Natural killer cell treated with Interleukin-12 subunit alpha and Interleukin-12 subunit beta and Interleukin-15 and Interleukin-18, amount 100 ng/mL, for 72 hours (primary cell): ENCODE results near the gene RHCG. TPM values are rescaled to one million over a fixed set of nuclear protein-coding genes. Genes with fewer than 3 reads are reported as not detected.

Experiments used
- ATAC-seq, 2 donors: fragments of 150-1000 bp; cut with Tn5 transposase in 1 of 2; sonication (Bioruptor Pico), chemical (Tn5 transposase) in 1 of 2; 2 replicates each; pipeline ENCODE4 v1.10.0; 2021
- DNase-seq: peaks from one replicate; pipeline ENCODE4 v3.0.0; 2022; ENCODE audit warnings: low spot score
- H3K27ac Mint-ChIP-seq, 2 donors: 1 replicate in 1 of 2; 2 replicates in 1 of 2; pipeline ENCODE4 v1.8.0; 2022; ENCODE audit warnings: mixed read lengths in 2 of 2, mild to moderate bottlenecking in 1 of 2, moderate library complexity in 1 of 2
- H3K27me3 Mint-ChIP-seq, 2 donors: 1 replicate in 1 of 2; 2 replicates in 1 of 2; pipeline ENCODE4 v1.8.0; 2022; ENCODE audit warnings: mixed read lengths in 2 of 2
- H3K36me3 Mint-ChIP-seq: one replicate; pipeline ENCODE4 v1.8.0; 2022; ENCODE audit warnings: mixed read lengths
- H3K4me1 Mint-ChIP-seq, 2 donors: 1 replicate in 1 of 2; 2 replicates in 1 of 2; pipeline ENCODE4 v1.8.0; 2022; ENCODE audit warnings: low read depth in 2 of 2, mixed read lengths in 2 of 2, mild to moderate bottlenecking in 1 of 2
- H3K4me3 Mint-ChIP-seq: one replicate; pipeline ENCODE4 v1.8.0; 2022; ENCODE audit warnings: mixed read lengths
- H3K9me3 Mint-ChIP-seq: 2 replicates; pipeline ENCODE4 v1.8.0; 2022; ENCODE audit warnings: mixed read lengths
- total RNA-seq, 2 donors: library from RNA; stranded (reverse); gene quantifications; one replicate each; pipeline ENCODE4 v1.2.3, GENCODE V29; 2022

RHCG gene
- total RNA-seq, 2 donors from 2014 or later = not detected

- DNase-seq = no peak
- Mint-ChIP-seq H3K4me1 (peaks cover 0 to 4% of the 10 kb centered on the region in 2 donors), H3K27me3 (peaks cover 22 to 28% of the 10 kb centered on the region in 2 donors), H3K27ac (no peak overlapping the region), H3K36me3 (no peaks in the 10 kb centered on the region), H3K4me3 (no peak overlapping the region), H3K9me3 (no peaks in the 10 kb centered on the region)
- no peak for ATAC-seq
Observed at GRCh38 chr15:89441295-89441812, 55.0 kb downstream of the RHCG start.

DNA sequence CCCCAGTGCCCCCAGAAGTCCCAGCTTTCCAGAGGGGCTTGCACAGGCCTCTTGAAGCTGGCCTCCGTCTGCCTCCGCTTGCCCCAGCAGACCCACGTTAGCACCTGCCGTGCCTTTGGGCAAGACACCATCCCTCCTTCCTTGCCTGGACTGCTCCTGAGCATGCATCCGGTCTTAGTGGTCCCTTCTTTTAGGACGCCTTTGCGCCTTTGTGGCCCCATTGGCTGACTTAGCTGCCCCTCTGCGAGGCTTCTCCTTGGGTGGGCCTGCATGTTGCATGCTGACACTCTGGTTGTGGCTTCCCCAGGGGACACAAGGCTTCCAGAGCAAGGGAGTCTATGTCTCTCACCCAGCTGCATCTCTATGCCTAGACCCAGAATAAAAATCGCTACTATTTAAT, 56.6 kb downstream of the RHCG start:
- Mint-ChIP-seq H3K27ac (no peak overlapping the region), H3K9me3 (no peaks in the 10 kb centered on the region), H3K27me3 (peaks cover 15 to 26% of the 10 kb centered on the region in 2 donors), H3K36me3 (no peaks in the 10 kb centered on the region), H3K4me3 (no peak overlapping the region), H3K4me1 (peaks cover 0 to 4% of the 10 kb centered on the region in 2 donors)
- no peak for DNase-seq
- ATAC-seq = no peak

DNA sequence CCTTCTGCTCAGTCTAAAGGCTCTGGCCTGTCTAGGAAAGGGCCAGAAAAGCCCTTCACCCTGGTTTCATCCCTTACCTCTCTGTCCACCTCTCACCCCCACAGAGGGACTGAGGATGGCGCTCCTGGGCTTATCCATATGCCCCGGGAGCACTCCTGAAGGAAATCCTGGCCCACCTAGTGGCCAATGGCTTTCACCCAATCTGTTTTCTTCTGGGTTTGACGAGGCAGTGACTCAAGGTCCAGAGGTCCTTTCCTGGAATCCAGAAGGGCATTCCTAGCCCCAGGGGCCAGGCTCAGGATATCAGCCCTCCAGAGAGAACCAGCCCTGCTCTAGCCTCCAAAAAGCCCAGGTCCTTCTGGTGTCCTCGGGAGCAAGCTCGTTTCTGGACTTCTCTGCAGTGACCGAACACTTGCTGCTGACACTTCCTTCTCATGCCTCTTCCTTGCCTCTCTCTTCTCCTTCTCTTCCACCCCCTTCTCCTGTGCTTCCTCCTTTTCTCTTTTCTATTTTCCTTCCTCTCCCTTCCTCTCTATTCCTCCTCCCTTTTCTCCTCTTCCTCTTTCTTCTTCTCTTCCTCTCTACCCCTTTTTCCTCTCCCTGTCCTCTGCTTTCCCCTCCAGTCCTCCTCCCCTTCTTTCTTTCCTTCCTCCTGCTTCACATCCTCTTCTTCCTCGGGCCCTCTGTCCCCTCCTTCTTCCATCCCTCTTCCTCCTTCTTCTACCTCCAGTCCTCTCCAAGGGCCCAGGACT, 59.6 kb downstream of the RHCG start:
- Mint-ChIP-seq H3K36me3 (no peaks in the 10 kb centered on the region), H3K27ac (no peak overlapping the region), H3K4me1 (peaks cover 0 to 4% of the 10 kb centered on the region in 2 donors), H3K4me3 (no peak overlapping the region), H3K27me3 (peaks cover 22 to 37% of the 10 kb centered on the region in 2 donors), H3K9me3 (no peaks in the 10 kb centered on the region)
- DNase-seq = no peak
- ATAC-seq = no peak

DNA sequence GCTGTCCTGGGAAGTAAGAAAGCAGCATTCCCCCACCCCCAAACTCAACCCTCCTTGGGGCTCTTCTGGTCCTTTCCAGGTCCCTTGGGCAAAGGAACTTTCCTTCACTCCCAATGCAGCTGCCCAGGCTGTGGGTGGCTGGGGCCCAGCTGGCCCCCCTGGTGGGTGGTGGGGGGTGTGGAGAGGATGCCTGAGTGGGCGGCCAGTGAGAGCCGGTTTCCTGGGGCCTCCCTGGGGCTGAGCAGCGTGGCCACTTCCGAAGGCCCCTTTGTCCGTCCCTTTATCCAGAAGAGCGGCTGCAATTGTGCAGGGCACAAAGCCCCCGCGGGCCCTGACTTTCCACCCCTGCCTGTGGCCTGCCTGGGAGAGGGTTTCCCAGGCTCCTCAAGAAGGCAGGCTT, 61.0 kb downstream of the RHCG start:
- no peaks in the 10 kb centered on the region for H3K9me3 Mint-ChIP-seq
- peaks cover 4% of the 10 kb centered on the region in 2 donors for H3K4me1 Mint-ChIP-seq
- peaks cover 25 to 42% of the 10 kb centered on the region in 2 donors for H3K27me3 Mint-ChIP-seq
- ATAC-seq (no peak), DNase-seq (no peak)
- H3K4me3 Mint-ChIP-seq = no peak overlapping the region
- no peak overlapping the region for H3K27ac Mint-ChIP-seq
- H3K36me3 Mint-ChIP-seq = no peaks in the 10 kb centered on the region

- ATAC-seq (no peak), DNase-seq (no peak)
- Mint-ChIP-seq H3K36me3 (no peaks in the 10 kb centered on the region), H3K27ac (no peak overlapping the region), H3K4me1 (peaks cover 5 to 6% of the 10 kb centered on the region in 2 donors), H3K4me3 (no peak overlapping the region), H3K9me3 (no peaks in the 10 kb centered on the region), H3K27me3 (peaks cover 22 to 42% of the 10 kb centered on the region in 2 donors)
Observed at GRCh38 chr15:89433686-89434085, 62.7 kb downstream of the RHCG start.

DNA sequence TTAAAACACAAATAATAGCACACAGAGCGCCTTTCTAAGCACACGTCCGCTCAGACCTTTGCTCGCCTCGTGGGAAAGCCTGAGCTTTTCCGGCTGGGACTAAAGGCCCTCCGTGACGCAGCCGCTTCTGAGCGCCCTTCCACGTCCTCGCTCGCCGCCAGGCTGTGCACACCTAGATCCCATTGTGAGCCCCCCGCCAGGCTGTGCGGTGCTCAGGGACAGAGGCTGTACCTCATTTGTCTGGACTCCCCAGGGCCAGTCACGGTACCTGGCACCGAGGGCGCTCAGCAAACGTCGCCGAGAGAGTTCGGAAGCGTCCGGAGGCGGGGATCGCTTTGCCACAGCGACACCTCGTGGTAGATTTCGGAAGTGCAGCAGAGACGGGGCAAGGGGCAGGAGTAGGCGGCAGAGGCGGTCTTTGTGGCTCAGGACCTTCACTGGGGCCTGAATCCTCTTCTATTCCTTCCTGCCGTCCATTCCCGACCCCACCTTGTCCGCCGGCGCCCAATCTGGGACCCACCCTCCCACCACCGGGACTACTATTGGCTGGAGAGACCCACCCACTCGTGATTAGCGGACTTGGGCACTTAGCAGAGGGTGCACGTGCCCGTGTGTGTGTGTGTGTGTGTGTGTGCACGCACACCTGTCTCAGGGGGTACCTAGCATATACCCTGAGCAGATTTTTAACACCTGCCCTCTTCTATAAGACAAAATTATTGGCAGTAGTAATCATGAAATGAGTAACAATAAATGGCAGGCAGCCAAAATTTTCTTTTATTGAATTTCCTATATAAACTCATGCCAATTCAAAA, 65.6 kb downstream of the RHCG start:
- H3K27ac Mint-ChIP-seq = no peak overlapping the region
- peaks cover 26 to 28% of the 10 kb centered on the region in 2 donors for H3K27me3 Mint-ChIP-seq
- no peaks in the 10 kb centered on the region for H3K36me3 Mint-ChIP-seq
- peak overlapping the region; percentile 88 for H3K4me3 Mint-ChIP-seq
- no peaks in the 10 kb centered on the region for H3K9me3 Mint-ChIP-seq
- H3K4me1 Mint-ChIP-seq = peaks cover 5 to 6% of the 10 kb centered on the region in 2 donors
- DNase-seq (peak; percentile 87), ATAC-seq (peak; percentile 86 to 90)

DNA sequence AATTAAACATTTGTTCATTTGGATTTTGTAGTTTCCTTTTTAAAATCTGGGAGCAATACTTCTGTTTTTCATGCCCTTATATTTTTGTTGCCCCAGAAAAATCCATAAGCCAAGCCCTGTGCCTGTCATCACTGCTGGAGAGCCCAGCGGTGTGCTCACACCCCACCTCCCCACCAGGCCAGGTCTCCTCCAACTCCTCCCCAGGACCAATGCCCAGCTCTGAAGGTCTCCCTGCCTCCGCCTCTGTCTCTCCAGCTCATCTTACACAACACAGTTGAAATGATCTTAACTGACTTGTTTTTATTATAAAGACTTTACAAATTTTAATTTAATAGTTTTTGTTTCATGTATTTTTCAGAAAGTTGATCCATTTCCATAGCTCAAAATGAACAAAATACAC, 66.4 kb downstream of the RHCG start:
- DNase-seq (no peak), ATAC-seq (no peak)
- no peaks in the 10 kb centered on the region for H3K36me3 Mint-ChIP-seq
- H3K4me1 Mint-ChIP-seq = peaks cover 5 to 6% of the 10 kb centered on the region in 2 donors
- H3K9me3 Mint-ChIP-seq = no peaks in the 10 kb centered on the region
- no peak overlapping the region for H3K27ac Mint-ChIP-seq
- H3K27me3 Mint-ChIP-seq = peaks cover 25 to 27% of the 10 kb centered on the region in 2 donors
- H3K4me3 Mint-ChIP-seq = no peak overlapping the region

DNA sequence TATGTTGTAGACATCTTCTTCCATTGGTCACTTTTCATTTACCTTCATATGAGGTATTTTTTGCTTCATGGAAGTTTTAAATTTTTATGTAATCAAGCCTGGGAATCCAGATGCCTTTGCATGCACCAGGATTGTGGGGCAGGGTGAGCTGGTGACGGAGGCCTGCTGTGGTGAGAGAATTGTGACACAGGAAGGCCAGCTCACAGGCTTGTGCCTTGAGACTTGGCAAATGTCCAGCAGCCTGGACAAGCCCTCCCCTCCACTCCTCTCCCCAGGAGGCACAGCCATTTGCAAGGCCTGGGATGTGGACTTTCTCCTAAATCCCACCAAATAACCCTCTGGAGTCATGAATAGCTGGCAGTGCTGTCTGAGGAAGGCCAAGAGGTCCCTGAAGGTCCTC, 67.4 kb downstream of the RHCG start:
- Mint-ChIP-seq H3K4me3 (no peak overlapping the region), H3K27me3 (peaks cover 22 to 23% of the 10 kb centered on the region in 2 donors), H3K27ac (no peak overlapping the region), H3K9me3 (no peaks in the 10 kb centered on the region), H3K36me3 (no peaks in the 10 kb centered on the region), H3K4me1 (peaks cover 5 to 6% of the 10 kb centered on the region in 2 donors)
- DNase-seq = no peak
- no peak for ATAC-seq

GRCh38 chr15:89428246-89428645, 68.1 kb downstream of the RHCG start:
- Mint-ChIP-seq H3K27ac (no peak overlapping the region), H3K36me3 (no peaks in the 10 kb centered on the region)
- DNase-seq = no peak

GRCh38 chr15:89426500-89426899, 69.9 kb downstream of the RHCG start:
- peaks cover 5 to 6% of the 10 kb centered on the region in 2 donors for H3K4me1 Mint-ChIP-seq
- H3K27ac Mint-ChIP-seq = no peak overlapping the region

More at GRCh38 chr15:89428246-89428645, 68.1 kb downstream of the RHCG start:
- peaks cover 23 to 28% of the 10 kb centered on the region in 2 donors for H3K27me3 Mint-ChIP-seq
- ATAC-seq = no peak
- peaks cover 5 to 6% of the 10 kb centered on the region in 2 donors for H3K4me1 Mint-ChIP-seq
- H3K9me3 Mint-ChIP-seq = no peaks in the 10 kb centered on the region
- no peak overlapping the region for H3K4me3 Mint-ChIP-seq

GRCh38 chr15:89423981-89424380, 72.4 kb downstream of the RHCG start:
- peaks cover 23 to 26% of the 10 kb centered on the region in 2 donors for H3K27me3 Mint-ChIP-seq
- no peaks in the 10 kb centered on the region for H3K36me3 Mint-ChIP-seq
- no peak overlapping the region for H3K27ac Mint-ChIP-seq
- ATAC-seq (no peak), DNase-seq (no peak)
- H3K4me1 Mint-ChIP-seq = no peaks in the 10 kb centered on the region
- H3K9me3 Mint-ChIP-seq = no peaks in the 10 kb centered on the region
- H3K4me3 Mint-ChIP-seq = no peak overlapping the region

More at GRCh38 chr15:89426500-89426899, 69.9 kb downstream of the RHCG start:
- H3K27me3 Mint-ChIP-seq = peaks cover 20 to 25% of the 10 kb centered on the region in 2 donors
- DNase-seq = no peak
- no peak for ATAC-seq
- no peaks in the 10 kb centered on the region for H3K9me3 Mint-ChIP-seq
- no peaks in the 10 kb centered on the region for H3K36me3 Mint-ChIP-seq
- H3K4me3 Mint-ChIP-seq = no peak overlapping the region
